GM12874 (cell line): ENCODE results near the gene CTIF.

Source experiments
- TF ChIP-seq, protein P1 (sequence below): IDR thresholded peaks from 2 replicates; pipeline ENCODE4 v1.5.1; 2011; ENCODE audit warnings: low read depth, mild to moderate bottlenecking, control low read depth, low read length, moderate library complexity; ENCODE audit not compliant: insufficient read depth

Gene CTIF

DNA sequence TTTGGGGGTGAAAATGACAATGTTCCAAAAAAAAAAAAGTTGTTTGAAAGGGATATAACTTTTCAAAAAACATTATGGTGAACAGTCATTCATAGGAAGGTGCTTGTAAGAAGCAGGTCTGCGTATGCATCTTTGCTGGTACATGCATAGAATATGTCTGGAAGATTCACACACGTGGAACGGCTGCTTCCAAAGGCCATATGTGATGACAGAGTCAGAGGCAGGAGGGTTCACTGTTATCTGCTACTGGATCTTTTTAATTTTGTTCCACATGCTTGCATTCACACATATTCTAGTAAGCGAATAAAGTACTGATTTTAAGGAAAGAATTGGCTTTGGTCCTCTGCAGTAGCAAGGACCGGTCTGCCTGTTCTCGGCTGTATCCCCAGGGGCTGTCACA, 218.5 kb downstream of the CTIF start:
- TF ChIP-seq, protein P1, sequence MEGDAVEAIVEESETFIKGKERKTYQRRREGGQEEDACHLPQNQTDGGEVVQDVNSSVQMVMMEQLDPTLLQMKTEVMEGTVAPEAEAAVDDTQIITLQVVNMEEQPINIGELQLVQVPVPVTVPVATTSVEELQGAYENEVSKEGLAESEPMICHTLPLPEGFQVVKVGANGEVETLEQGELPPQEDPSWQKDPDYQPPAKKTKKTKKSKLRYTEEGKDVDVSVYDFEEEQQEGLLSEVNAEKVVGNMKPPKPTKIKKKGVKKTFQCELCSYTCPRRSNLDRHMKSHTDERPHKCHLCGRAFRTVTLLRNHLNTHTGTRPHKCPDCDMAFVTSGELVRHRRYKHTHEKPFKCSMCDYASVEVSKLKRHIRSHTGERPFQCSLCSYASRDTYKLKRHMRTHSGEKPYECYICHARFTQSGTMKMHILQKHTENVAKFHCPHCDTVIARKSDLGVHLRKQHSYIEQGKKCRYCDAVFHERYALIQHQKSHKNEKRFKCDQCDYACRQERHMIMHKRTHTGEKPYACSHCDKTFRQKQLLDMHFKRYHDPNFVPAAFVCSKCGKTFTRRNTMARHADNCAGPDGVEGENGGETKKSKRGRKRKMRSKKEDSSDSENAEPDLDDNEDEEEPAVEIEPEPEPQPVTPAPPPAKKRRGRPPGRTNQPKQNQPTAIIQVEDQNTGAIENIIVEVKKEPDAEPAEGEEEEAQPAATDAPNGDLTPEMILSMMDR = no peak

DNA sequence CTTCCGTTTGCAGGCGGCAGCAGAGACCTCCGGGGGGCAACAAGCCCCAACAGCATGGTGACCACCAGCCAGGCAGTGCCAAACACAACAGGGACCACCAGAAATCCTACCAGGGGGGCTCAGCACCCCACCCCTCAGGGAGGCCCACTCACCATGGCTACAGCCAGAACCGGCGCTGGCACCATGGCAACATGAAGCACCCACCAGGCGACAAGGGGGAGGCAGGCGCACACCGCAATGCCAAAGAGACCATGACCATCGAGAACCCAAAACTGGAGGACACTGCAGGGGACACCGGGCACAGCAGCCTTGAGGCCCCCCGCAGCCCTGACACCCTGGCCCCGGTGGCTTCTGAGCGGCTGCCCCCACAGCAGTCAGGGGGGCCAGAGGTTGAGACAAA, 219.1 kb downstream of the CTIF start:
- TF ChIP-seq, protein P1 = no peak

DNA sequence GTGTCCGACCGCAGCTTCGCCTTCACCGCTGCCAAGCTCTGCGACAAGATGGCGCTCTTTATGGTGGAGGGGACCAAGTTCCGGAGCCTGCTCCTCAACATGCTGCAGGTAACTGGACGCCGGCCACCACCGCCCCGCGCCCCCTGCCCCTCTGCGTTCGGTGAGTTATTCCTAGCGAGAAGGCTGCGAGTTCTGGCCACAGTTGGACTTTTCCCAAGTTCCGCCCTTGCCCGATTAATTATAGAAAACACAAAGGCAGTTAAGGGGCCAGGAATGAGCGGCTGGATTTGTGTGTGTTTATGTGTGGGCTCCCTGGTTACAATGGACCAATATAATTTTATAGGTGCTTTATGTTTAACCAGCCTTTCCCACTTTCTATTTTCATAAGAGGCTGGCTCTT, 222.8 kb downstream of the CTIF start:
- TF ChIP-seq, protein P1 = no peak

DNA sequence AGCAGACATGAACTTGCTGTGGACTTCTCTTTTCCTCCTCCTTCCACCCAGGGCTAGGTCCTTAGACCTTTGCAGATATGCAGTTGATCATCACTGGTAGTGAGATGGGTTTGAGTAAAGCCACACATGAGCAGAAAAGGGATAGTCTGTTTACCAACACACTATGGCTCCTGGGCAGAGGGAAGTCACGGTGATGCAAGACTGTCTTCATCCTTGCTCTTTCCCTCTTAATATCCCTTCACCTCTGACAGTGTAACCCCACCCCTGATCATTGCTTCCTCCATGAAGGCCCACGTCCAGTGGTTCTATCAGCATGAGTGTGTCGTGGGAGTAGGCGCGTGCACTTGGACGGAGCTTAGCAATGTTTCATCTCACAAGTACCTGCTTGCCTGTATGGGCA, 223.2 kb downstream of the CTIF start:
- TF ChIP-seq, protein P1 = no peak

DNA sequence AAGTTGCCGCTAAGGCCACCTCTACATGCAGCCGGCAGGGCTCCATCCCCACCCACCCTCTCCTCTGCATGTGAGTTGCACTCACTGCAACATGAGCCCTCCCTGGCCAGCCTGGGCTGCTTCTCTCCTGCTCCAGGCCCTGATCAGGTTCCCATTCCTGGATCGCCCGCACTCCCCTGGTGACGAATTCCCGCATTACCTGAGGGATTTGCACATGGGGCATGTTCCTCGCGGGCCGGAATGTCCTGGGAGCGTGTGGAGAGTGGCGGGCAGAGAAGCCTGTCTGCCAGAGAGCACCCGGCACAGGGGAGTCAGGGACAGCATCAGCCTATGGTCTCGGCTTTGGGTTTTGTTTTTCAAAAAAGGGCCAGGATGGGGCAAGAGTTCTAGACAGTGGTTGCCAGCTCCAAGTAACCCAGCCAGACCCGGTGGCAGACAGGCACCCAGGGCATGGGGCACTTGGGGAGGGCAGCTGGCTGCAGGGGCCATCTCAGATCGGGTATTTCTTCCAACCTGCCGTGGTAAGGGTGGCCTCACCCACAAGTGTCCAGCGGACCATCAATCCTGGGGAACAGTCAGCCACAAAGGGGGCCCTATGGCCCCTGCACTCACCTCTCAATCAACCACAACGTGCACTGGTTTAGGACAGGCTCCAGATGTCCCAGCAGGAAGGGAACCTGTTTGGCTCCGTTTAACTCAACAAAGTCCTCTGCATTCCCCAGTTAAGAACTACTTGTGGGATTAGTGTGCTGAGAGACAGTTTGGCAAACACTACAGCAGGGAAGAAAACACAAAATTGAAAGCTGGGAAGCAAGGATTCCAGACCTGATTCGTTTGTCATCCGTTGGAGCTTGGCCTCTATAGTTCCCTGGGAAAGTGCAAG, 224.2 kb downstream of the CTIF start:
- TF ChIP-seq, protein P1 = no peak

DNA sequence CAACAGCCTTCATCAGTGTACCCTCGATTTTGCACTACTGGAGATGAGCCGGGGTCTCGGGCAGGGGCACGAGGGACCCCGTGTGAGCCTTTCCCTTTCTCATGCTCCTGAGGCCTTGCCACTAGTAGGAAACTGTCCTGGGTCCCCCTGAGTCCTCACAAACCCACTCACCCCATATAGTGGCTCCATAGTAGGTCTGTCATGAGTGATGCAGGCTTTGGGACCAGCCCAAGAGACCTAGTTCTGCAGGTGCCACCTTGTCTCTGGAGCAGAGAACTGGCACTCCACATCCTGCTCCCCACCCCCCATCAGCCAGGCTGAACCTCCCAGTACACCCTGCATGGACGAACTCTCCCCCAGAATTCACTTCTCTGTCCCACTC, 224.9 kb downstream of the CTIF start:
- TF ChIP-seq, protein P1 = no peak

DNA sequence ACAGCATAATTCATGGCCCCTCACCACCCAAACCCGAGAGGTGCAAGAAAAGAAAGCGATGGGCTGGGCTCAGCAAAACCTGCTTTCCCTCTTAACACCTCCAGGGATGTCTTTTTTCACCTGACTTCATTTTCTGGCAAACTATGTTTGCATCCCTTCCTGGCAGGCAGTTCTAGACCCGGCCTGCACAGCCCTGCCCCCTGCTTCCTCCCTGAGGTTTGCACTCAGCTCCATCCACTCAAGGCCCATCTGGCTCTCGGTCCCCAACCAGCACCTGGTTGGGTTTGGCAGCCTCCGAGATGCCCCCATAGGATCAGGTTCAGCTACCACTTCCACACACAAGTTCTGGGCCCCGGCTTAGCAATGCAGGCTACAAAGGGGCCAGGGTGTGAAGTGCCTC, 226.2 kb downstream of the CTIF start:
- TF ChIP-seq, protein P1 = no peak
